HG03342 (cell line): ENCODE measurements around the gene DPH2.

ENCODE experiments used
- ATAC-seq: cut with Tn5 transposase; IDR thresholded peaks from one replicate; pipeline ENCODE4 v1.9.1; 2021; ENCODE audit warnings: mild to moderate bottlenecking, moderate library complexity; ENCODE audit not compliant: unreplicated experiment

The DPH2 gene

GRCh38 chr1:43982241-43982640 is 12.4 kb downstream of the DPH2 start:
- ATAC-seq, result no peak

- ATAC-seq, result no peak
Measured at GRCh38 chr1:43982808-43983207, 13.0 kb downstream of the DPH2 start.

- no peak for ATAC-seq
Measured at GRCh38 chr1:43983253-43983899, 13.6 kb downstream of the DPH2 start.

GRCh38 chr1:43984855-43985254 is 15.0 kb downstream of the DPH2 start:
- no peak for ATAC-seq

- no peak for ATAC-seq
Measured at GRCh38 chr1:43985984-43986595, 16.3 kb downstream of the DPH2 start.

GRCh38 chr1:43986712-43987111 is 16.9 kb downstream of the DPH2 start:
- no peak for ATAC-seq

GRCh38 chr1:43987159-43987902 is 17.5 kb downstream of the DPH2 start:
- no peak for ATAC-seq

- no peak for ATAC-seq
Measured at GRCh38 chr1:43990271-43991199, 20.7 kb downstream of the DPH2 start.

- no peak for ATAC-seq
Measured at GRCh38 chr1:43991200-43991475, 21.3 kb downstream of the DPH2 start.

GRCh38 chr1:43991476-43992231 is 21.8 kb downstream of the DPH2 start, which contains the start of gene CCDC24:
Gene CCDC24 (plus strand): TSS chr1:43991599. CDS start chr1:43991879, 280 bp downstream.
- ATAC-seq, result peak; percentile 71

GRCh38 chr1:43992232-43992995 is 22.6 kb downstream of the DPH2 start:
- ATAC-seq, result no peak

- no peak for ATAC-seq
Measured at GRCh38 chr1:43993206-43993914, 23.6 kb downstream of the DPH2 start.

GRCh38 chr1:43994071-43994470 is 24.3 kb downstream of the DPH2 start:
- no peak for ATAC-seq

- ATAC-seq, result no peak
Measured at GRCh38 chr1:43994794-43995790, 25.3 kb downstream of the DPH2 start.

GRCh38 chr1:43995984-43996732 is 26.3 kb downstream of the DPH2 start:
- no peak for ATAC-seq

GRCh38 chr1:43996733-43997115 is 26.9 kb downstream of the DPH2 start:
- ATAC-seq, result no peak

- no peak for ATAC-seq
Measured at GRCh38 chr1:43997295-43997999, 27.6 kb downstream of the DPH2 start.
